ENCODE results near the gene ZNF557.
"Not testable (repeated sequence)": the region's sequence is repeated elsewhere in the genome, so short reads cannot be mapped to it uniquely, and the experiment has no call there.

The ZNF557 gene

GRCh38 chr19:7058576-7058975, 10.9 kb upstream of the ZNF557 start, which contains the start of gene MBD3L3:
Gene MBD3L3 (minus strand): TSS chr19:7058676. CDS start chr19:7058605, 71 bp downstream.
- H3K36me3 ChIP-seq (ENCODE audit: control insufficient read depth, insufficient read depth, low read length); H3K9me3 ChIP-seq (ENCODE audit: control insufficient read depth, insufficient read depth, low read length); H3K9ac ChIP-seq (ENCODE audit: low read depth, low read length); H3K4me3 ChIP-seq (ENCODE audit: low read depth, low read length); H3K27me3 ChIP-seq (ENCODE audit: control insufficient read depth, insufficient read depth, low read length); H3K4me1 ChIP-seq (ENCODE audit: control insufficient read depth, insufficient read depth, low read length): not testable (repeated sequence)

- not testable (repeated sequence) for H3K9ac ChIP-seq (ENCODE audit: low read depth, low read length); H3K9me3 ChIP-seq (ENCODE audit: control insufficient read depth, insufficient read depth, low read length); H3K4me1 ChIP-seq (ENCODE audit: control insufficient read depth, insufficient read depth, low read length); H3K4me3 ChIP-seq (ENCODE audit: low read depth, low read length); H3K27me3 ChIP-seq (ENCODE audit: control insufficient read depth, insufficient read depth, low read length); H3K36me3 ChIP-seq (ENCODE audit: control insufficient read depth, insufficient read depth, low read length)
These were observed 9.5 kb upstream of the ZNF557 start for GRCh38 chr19:7059977-7060376.

- Histone ChIP-seq H3K36me3 (ENCODE audit: control insufficient read depth, insufficient read depth, low read length) (no peaks in the 10 kb centered on the region), H3K4me3 (ENCODE audit: low read depth, low read length) (no peak overlapping the region), H3K4me1 (ENCODE audit: control insufficient read depth, insufficient read depth, low read length) (no peaks in the 10 kb centered on the region), H3K9me3 (ENCODE audit: control insufficient read depth, insufficient read depth, low read length) (no peaks in the 10 kb centered on the region), H3K9ac (ENCODE audit: low read depth, low read length) (no peak overlapping the region), H3K27me3 (ENCODE audit: control insufficient read depth, insufficient read depth, low read length) (no peaks in the 10 kb centered on the region)
These were observed 6.2 kb upstream of the ZNF557 start for GRCh38 chr19:7063339-7063738.

GRCh38 chr19:7063764-7064418, 5.6 kb upstream of the ZNF557 start:
- Histone ChIP-seq H3K4me1 (ENCODE audit: control insufficient read depth, insufficient read depth, low read length) (no peaks in the 10 kb centered on the region), H3K4me3 (ENCODE audit: low read depth, low read length) (no peak overlapping the region), H3K9ac (ENCODE audit: low read depth, low read length) (no peak overlapping the region), H3K27me3 (ENCODE audit: control insufficient read depth, insufficient read depth, low read length) (no peaks in the 10 kb centered on the region), H3K9me3 (ENCODE audit: control insufficient read depth, insufficient read depth, low read length) (no peaks in the 10 kb centered on the region), H3K36me3 (ENCODE audit: control insufficient read depth, insufficient read depth, low read length) (no peaks in the 10 kb centered on the region)

- H3K9me3 ChIP-seq (ENCODE audit: control insufficient read depth, insufficient read depth, low read length); H3K27me3 ChIP-seq (ENCODE audit: control insufficient read depth, insufficient read depth, low read length); H3K4me3 ChIP-seq (ENCODE audit: low read depth, low read length); H3K36me3 ChIP-seq (ENCODE audit: control insufficient read depth, insufficient read depth, low read length); H3K4me1 ChIP-seq (ENCODE audit: control insufficient read depth, insufficient read depth, low read length); H3K9ac ChIP-seq (ENCODE audit: low read depth, low read length): not testable (repeated sequence)
These were observed 2.4 kb upstream of the ZNF557 start for GRCh38 chr19:7067122-7067521.

- Histone ChIP-seq H3K27me3 (ENCODE audit: control insufficient read depth, insufficient read depth, low read length) (no peaks in the 10 kb centered on the region), H3K4me3 (ENCODE audit: low read depth, low read length) (no peak overlapping the region), H3K9me3 (ENCODE audit: control insufficient read depth, insufficient read depth, low read length) (no peaks in the 10 kb centered on the region), H3K36me3 (ENCODE audit: control insufficient read depth, insufficient read depth, low read length) (peaks cover 6% of the 10 kb centered on the region), H3K9ac (ENCODE audit: low read depth, low read length) (no peak overlapping the region), H3K4me1 (ENCODE audit: control insufficient read depth, insufficient read depth, low read length) (no peaks in the 10 kb centered on the region)
These were observed 1.8 kb upstream of the ZNF557 start for GRCh38 chr19:7067716-7068115.

- H3K36me3 ChIP-seq (ENCODE audit: control insufficient read depth, insufficient read depth, low read length), result peaks cover 13% of the 10 kb centered on the region
- no peak overlapping the region for H3K9ac ChIP-seq (ENCODE audit: low read depth, low read length)
- H3K27me3 ChIP-seq (ENCODE audit: control insufficient read depth, insufficient read depth, low read length), result no peaks in the 10 kb centered on the region
- H3K9me3 ChIP-seq (ENCODE audit: control insufficient read depth, insufficient read depth, low read length), result no peaks in the 10 kb centered on the region
- H3K4me1 ChIP-seq (ENCODE audit: control insufficient read depth, insufficient read depth, low read length), result no peaks in the 10 kb centered on the region
- no peak overlapping the region for H3K4me3 ChIP-seq (ENCODE audit: low read depth, low read length)
These were observed 904 bp upstream of the ZNF557 start for GRCh38 chr19:7068599-7068998.

- no peaks in the 10 kb centered on the region for H3K9me3 ChIP-seq (ENCODE audit: control insufficient read depth, insufficient read depth, low read length)
- H3K9ac ChIP-seq (ENCODE audit: low read depth, low read length), result peak overlapping the region; percentile 85
- H3K27me3 ChIP-seq (ENCODE audit: control insufficient read depth, insufficient read depth, low read length), result no peaks in the 10 kb centered on the region
- H3K4me3 ChIP-seq (ENCODE audit: low read depth, low read length), result peak overlapping the region; percentile 89
- no peaks in the 10 kb centered on the region for H3K4me1 ChIP-seq (ENCODE audit: control insufficient read depth, insufficient read depth, low read length)
- peaks cover 15% of the 10 kb centered on the region for H3K36me3 ChIP-seq (ENCODE audit: control insufficient read depth, insufficient read depth, low read length)
These were observed 362 bp downstream of the ZNF557 start for GRCh38 chr19:7069904-7070226.

GRCh38 chr19:7072541-7072940, 3.0 kb downstream of the ZNF557 start:
- no peaks in the 10 kb centered on the region for H3K4me1 ChIP-seq (ENCODE audit: control insufficient read depth, insufficient read depth, low read length)
- peaks cover 40% of the 10 kb centered on the region for H3K36me3 ChIP-seq (ENCODE audit: control insufficient read depth, insufficient read depth, low read length)
- no peak overlapping the region for H3K4me3 ChIP-seq (ENCODE audit: low read depth, low read length)
- H3K9ac ChIP-seq (ENCODE audit: low read depth, low read length), result no peak overlapping the region
- no peaks in the 10 kb centered on the region for H3K9me3 ChIP-seq (ENCODE audit: control insufficient read depth, insufficient read depth, low read length)
- no peaks in the 10 kb centered on the region for H3K27me3 ChIP-seq (ENCODE audit: control insufficient read depth, insufficient read depth, low read length)

- H3K4me1 ChIP-seq (ENCODE audit: control insufficient read depth, insufficient read depth, low read length), result no peaks in the 10 kb centered on the region
- H3K27me3 ChIP-seq (ENCODE audit: control insufficient read depth, insufficient read depth, low read length), result no peaks in the 10 kb centered on the region
- H3K9ac ChIP-seq (ENCODE audit: low read depth, low read length), result no peak overlapping the region
- H3K36me3 ChIP-seq (ENCODE audit: control insufficient read depth, insufficient read depth, low read length), result peaks cover 45% of the 10 kb centered on the region
- H3K4me3 ChIP-seq (ENCODE audit: low read depth, low read length), result no peak overlapping the region
- H3K9me3 ChIP-seq (ENCODE audit: control insufficient read depth, insufficient read depth, low read length), result peaks cover 10% of the 10 kb centered on the region
These were observed 5.3 kb downstream of the ZNF557 start for GRCh38 chr19:7074705-7075282.

- no peaks in the 10 kb centered on the region for H3K27me3 ChIP-seq (ENCODE audit: control insufficient read depth, insufficient read depth, low read length)
- peaks cover 19% of the 10 kb centered on the region for H3K9me3 ChIP-seq (ENCODE audit: control insufficient read depth, insufficient read depth, low read length)
- no peaks in the 10 kb centered on the region for H3K4me1 ChIP-seq (ENCODE audit: control insufficient read depth, insufficient read depth, low read length)
- H3K4me3 ChIP-seq (ENCODE audit: low read depth, low read length), result no peak overlapping the region
- peaks cover 57% of the 10 kb centered on the region for H3K36me3 ChIP-seq (ENCODE audit: control insufficient read depth, insufficient read depth, low read length)
- no peak overlapping the region for H3K9ac ChIP-seq (ENCODE audit: low read depth, low read length)
These were observed 6.6 kb downstream of the ZNF557 start for GRCh38 chr19:7076151-7076550.

GRCh38 chr19:7078008-7078407, 8.5 kb downstream of the ZNF557 start:
- H3K36me3 ChIP-seq (ENCODE audit: control insufficient read depth, insufficient read depth, low read length), result peaks cover 64% of the 10 kb centered on the region
- peaks cover 35% of the 10 kb centered on the region for H3K9me3 ChIP-seq (ENCODE audit: control insufficient read depth, insufficient read depth, low read length)

More at GRCh38 chr19:7078008-7078407, 8.5 kb downstream of the ZNF557 start:
- H3K4me3 ChIP-seq (ENCODE audit: low read depth, low read length), result no peak overlapping the region
- H3K27me3 ChIP-seq (ENCODE audit: control insufficient read depth, insufficient read depth, low read length), result no peaks in the 10 kb centered on the region
- H3K4me1 ChIP-seq (ENCODE audit: control insufficient read depth, insufficient read depth, low read length), result no peaks in the 10 kb centered on the region
- H3K9ac ChIP-seq (ENCODE audit: low read depth, low read length), result no peak overlapping the region
